IMR-90 (cell line): Measurements from ENCODE around the gene CKLF. TPM values are rescaled to one million over a fixed set of nuclear protein-coding genes. Genes with fewer than 3 reads are reported as not detected.

Source experiments
- ATAC-seq: fragments of 200-7000 bp; cut with Tn5 transposase; 2 replicates; pipeline ENCODE4 v1.9.1; 2020; ENCODE audit warnings: low read depth, mild to moderate bottlenecking, moderate library complexity
- BruUV-seq: library from RNA; stranded (reverse); fragments of 400-500 nt; replicated peaks from 2 replicates; lab custom pipeline; 2021; lab: Mats Ljungman, UMichigan
- CTCF ChIA-PET: fragments of 300-600 bp; formaldehyde crosslinking; extraction: SDS; loops from one replicate; lab custom pipeline; 2021; ENCODE audit warnings: antibody characterized with exemption; lab: Yijun Ruan, JAX
- POLR2A ChIA-PET: fragments of 300-600 bp; sonication (Branson Sonifier 250); formaldehyde crosslinking; loops from one replicate; lab custom pipeline; 2022; ENCODE audit warnings: antibody characterized with exemption; ENCODE audit not compliant: unreplicated experiment; lab: Charles Lee
- DNase-seq: peaks from one replicate; pipeline ENCODE4 v3.0.0; 2013
- H2AFZ ChIP-seq: replicated peaks from 2 replicates; pipeline ENCODE3; 2013; ENCODE audit warnings: low read length, mild to moderate bottlenecking; ENCODE audit not compliant: poor library complexity
- H2AK5ac ChIP-seq: 2 replicates; pipeline ENCODE4 v1.6.1; 2013; ENCODE audit warnings: low read depth, low read length, inconsistent platforms
- H2AK9ac ChIP-seq: replicated peaks from 2 replicates; pipeline ENCODE3; 2013; ENCODE audit warnings: mild to moderate bottlenecking, low read depth, low read length, moderate library complexity; ENCODE audit not compliant: poor library complexity
- H2BK120ac ChIP-seq: 2 replicates; pipeline ENCODE4 v1.6.1; 2013; ENCODE audit warnings: low read depth, low read length, inconsistent platforms
- H2BK15ac ChIP-seq: 3 replicates; pipeline ENCODE4 v1.6.1; 2013; ENCODE audit warnings: low read depth, low read length, inconsistent platforms
- H2BK20ac ChIP-seq: 2 replicates; pipeline ENCODE4 v1.6.1; 2013; ENCODE audit warnings: low read depth, mild to moderate bottlenecking, inconsistent platforms, low read length, moderate library complexity
- H2BK5ac ChIP-seq: 2 replicates; pipeline ENCODE4 v1.6.1; 2013; ENCODE audit warnings: mild to moderate bottlenecking, low read depth, low read length, inconsistent platforms; ENCODE audit not compliant: poor library complexity, severe bottlenecking
- H3K14ac ChIP-seq: replicated peaks from 2 replicates; pipeline ENCODE4 v1.6.1; 2013; ENCODE audit warnings: low read depth, low read length, inconsistent platforms
- H3K18ac ChIP-seq: 2 replicates; pipeline ENCODE4 v1.6.1; 2013; ENCODE audit warnings: low read depth, low read length, control low read depth
- H3K23ac ChIP-seq: 2 replicates; pipeline ENCODE4 v1.6.1; 2013; ENCODE audit warnings: low read depth, low read length, inconsistent platforms
- H3K27ac ChIP-seq: 2 replicates; pipeline ENCODE4 v1.5.1; 2013; ENCODE audit warnings: mild to moderate bottlenecking, control low read depth, low read length; ENCODE audit not compliant: insufficient read depth
- H3K27me3 ChIP-seq: 2 replicates; pipeline ENCODE4 v1.6.1; 2013; ENCODE audit warnings: low read length; ENCODE audit not compliant: control insufficient read depth, insufficient read depth
- H3K36me3 ChIP-seq: 2 replicates; pipeline ENCODE4 v1.6.1; 2013; ENCODE audit warnings: low read length, mixed read lengths; ENCODE audit not compliant: control insufficient read depth, insufficient read depth
- H3K4ac ChIP-seq: 2 replicates; pipeline ENCODE4 v1.6.1; 2013; ENCODE audit warnings: low read depth, low read length, inconsistent platforms
- H3K4me1 ChIP-seq: 2 replicates; pipeline ENCODE4 v1.6.1; 2013; ENCODE audit warnings: low read length, mixed read lengths; ENCODE audit not compliant: control insufficient read depth, insufficient read depth
- H3K4me2 ChIP-seq: 2 replicates; pipeline ENCODE4 v1.6.1; 2013; ENCODE audit warnings: low read depth, mild to moderate bottlenecking, control low read depth, low read length, moderate library complexity
- H3K4me3 ChIP-seq: 2 replicates; pipeline ENCODE4 v1.5.1; 2013; ENCODE audit warnings: low read depth, mild to moderate bottlenecking, control low read depth, low read length, moderate library complexity; ENCODE audit not compliant: insufficient read depth
- H3K56ac ChIP-seq: 2 replicates; pipeline ENCODE4 v1.6.1; 2013; ENCODE audit warnings: low read length, inconsistent platforms; ENCODE audit not compliant: insufficient read depth; ENCODE audit errors: extremely low read depth
- H3K79me1 ChIP-seq, 2 experiments: 2 replicates each; pipeline ENCODE4 v1.6.1; 2013; ENCODE audit warnings: low read length in 2 of 2, inconsistent platforms in 1 of 2, low read depth in 1 of 2
- H3K9ac ChIP-seq: 2 replicates; pipeline ENCODE4 v1.6.1; 2013; ENCODE audit warnings: low read depth, low read length, control low read depth
- H3K9me1 ChIP-seq: 2 replicates; pipeline ENCODE4 v1.6.1; 2013; ENCODE audit warnings: low read length, inconsistent platforms; ENCODE audit not compliant: insufficient read depth
- H3K9me3 ChIP-seq: 2 replicates; pipeline ENCODE4 v1.6.1; 2013; ENCODE audit warnings: low read length; ENCODE audit not compliant: control insufficient read depth, insufficient read depth
- H4K20me1 ChIP-seq: 2 replicates; pipeline ENCODE4 v1.6.1; 2013; ENCODE audit warnings: low read length, inconsistent platforms; ENCODE audit not compliant: insufficient read depth
- H4K5ac ChIP-seq: 2 replicates; pipeline ENCODE4 v1.6.1; 2013; ENCODE audit warnings: mild to moderate bottlenecking, low read depth, low read length, control low read depth
- H4K8ac ChIP-seq, 2 experiments: 2 replicates each; pipeline ENCODE4 v1.6.1; 2013; ENCODE audit warnings: low read depth in 2 of 2, low read length in 2 of 2, control low read depth in 1 of 2, inconsistent platforms in 1 of 2
- H4K91ac ChIP-seq: 2 replicates; pipeline ENCODE4 v1.6.1; 2013; ENCODE audit warnings: low read depth, low read length, inconsistent platforms; ENCODE audit not compliant: insufficient read depth
- CEBPB ChIP-seq: IDR thresholded peaks from 2 replicates; pipeline ENCODE4 v1.6.1; 2012; ENCODE audit warnings: low read depth, low read length, improper control_type of control experiment
- MAFK ChIP-seq: IDR thresholded peaks from 2 replicates; pipeline ENCODE4 v1.6.1; 2012; ENCODE audit warnings: low read depth, low read length, improper control_type of control experiment
- MAZ ChIP-seq: IDR thresholded peaks from 2 replicates; pipeline ENCODE4 v1.6.1; 2012; ENCODE audit warnings: low read depth, mild to moderate bottlenecking, low read length, improper control_type of control experiment, moderate library complexity, borderline replicate concordance
- MXI1 ChIP-seq: IDR thresholded peaks from 2 replicates; pipeline ENCODE4 v1.6.1; 2012; ENCODE audit warnings: low read depth, mild to moderate bottlenecking, low read length, moderate library complexity, borderline replicate concordance
- RAD21 ChIP-seq: IDR thresholded peaks from 2 replicates; pipeline ENCODE4 v1.6.1; 2012; ENCODE audit warnings: low read length, improper control_type of control experiment
- RCOR1 ChIP-seq: IDR thresholded peaks from 2 replicates; pipeline ENCODE4 v1.6.1; 2012; ENCODE audit warnings: mild to moderate bottlenecking, low read length, improper control_type of control experiment; ENCODE audit not compliant: insufficient replicate concordance
- RFX5 ChIP-seq: IDR thresholded peaks from 2 replicates; pipeline ENCODE4 v1.8.0; 2012; ENCODE audit warnings: low read depth, mild to moderate bottlenecking, low read length, moderate library complexity
- SMC3 ChIP-seq: fragments of 150-350 bp; IDR thresholded peaks from 2 replicates; pipeline ENCODE4 v1.6.1; 2016; ENCODE audit warnings: low read depth, mild to moderate bottlenecking, antibody characterized with exemption, low read length, moderate library complexity
- WGBS, 2 experiments: methylation state at CpG; one replicate each; pipeline versions ENCODE4 v1.1.5 to v1.1.7; 2013; ENCODE audit warnings: missing lambda C conversion rate in 2 of 2; ENCODE audit not compliant: insufficient read length in 1 of 2; ENCODE audit errors: extremely low coverage in 2 of 2; 5-methylcytosine and 5-hydroxymethylcytosine counted together
- dilution Hi-C: fragments of 300-500 bp; cut with HindIII; formaldehyde crosslinking; loops from one replicate; pipeline ENCODE4 v1.14.3; 2018; ENCODE audit warnings: low sequenced_read_pairs; ENCODE audit not compliant: unreplicated experiment
- in situ Hi-C: fragments of 300-500 bp; cut with MboI; formaldehyde crosslinking; loops from 3 replicates; pipeline ENCODE4 v1.14.3; 2019; ENCODE audit warnings: low sequenced_read_pairs, inconsistent platforms, mixed read lengths
- intact Hi-C: fragments of 100-400 bp; cut with micrococcal nuclease; formaldehyde crosslinking; loops from 2 replicates; pipeline ENCODE4 v1.10.0; 2022
- polyA plus RNA-seq, 3 experiments: library from polyadenylated mRNA; depleted of rRNA; stranded (reverse); fragments of >200 nt; gene quantifications; 2 replicates each; pipeline ENCODE4 v1.2.3, GENCODE V29; 2012; ENCODE audit warnings: low replicate concordance in 1 of 3
- total RNA-seq: library from RNA; depleted of rRNA; stranded (reverse); fragments of >200 nt; gene quantifications from 2 replicates; pipeline ENCODE4 v1.2.3, GENCODE V29; 2012
- TF ChIP-seq, protein P1 (sequence below): fragments of 150-350 bp; IDR thresholded peaks from 2 replicates; pipeline ENCODE4 v1.6.1; 2017; ENCODE audit warnings: mild to moderate bottlenecking, antibody characterized with exemption, low read length, low read depth
- TF ChIP-seq, protein P2 (sequence below): conservative IDR thresholded peaks from 2 replicates; pipeline ENCODE4 v1.5.1; 2012; ENCODE audit warnings: mild to moderate bottlenecking, low read depth, low read length, improper control_type of control experiment

Gene CKLF
- total and polyA plus RNA-seq, 2 of the 4 experiments (the other 2 are of a cell fraction): 60.8 to 92.2 TPM

DNA sequence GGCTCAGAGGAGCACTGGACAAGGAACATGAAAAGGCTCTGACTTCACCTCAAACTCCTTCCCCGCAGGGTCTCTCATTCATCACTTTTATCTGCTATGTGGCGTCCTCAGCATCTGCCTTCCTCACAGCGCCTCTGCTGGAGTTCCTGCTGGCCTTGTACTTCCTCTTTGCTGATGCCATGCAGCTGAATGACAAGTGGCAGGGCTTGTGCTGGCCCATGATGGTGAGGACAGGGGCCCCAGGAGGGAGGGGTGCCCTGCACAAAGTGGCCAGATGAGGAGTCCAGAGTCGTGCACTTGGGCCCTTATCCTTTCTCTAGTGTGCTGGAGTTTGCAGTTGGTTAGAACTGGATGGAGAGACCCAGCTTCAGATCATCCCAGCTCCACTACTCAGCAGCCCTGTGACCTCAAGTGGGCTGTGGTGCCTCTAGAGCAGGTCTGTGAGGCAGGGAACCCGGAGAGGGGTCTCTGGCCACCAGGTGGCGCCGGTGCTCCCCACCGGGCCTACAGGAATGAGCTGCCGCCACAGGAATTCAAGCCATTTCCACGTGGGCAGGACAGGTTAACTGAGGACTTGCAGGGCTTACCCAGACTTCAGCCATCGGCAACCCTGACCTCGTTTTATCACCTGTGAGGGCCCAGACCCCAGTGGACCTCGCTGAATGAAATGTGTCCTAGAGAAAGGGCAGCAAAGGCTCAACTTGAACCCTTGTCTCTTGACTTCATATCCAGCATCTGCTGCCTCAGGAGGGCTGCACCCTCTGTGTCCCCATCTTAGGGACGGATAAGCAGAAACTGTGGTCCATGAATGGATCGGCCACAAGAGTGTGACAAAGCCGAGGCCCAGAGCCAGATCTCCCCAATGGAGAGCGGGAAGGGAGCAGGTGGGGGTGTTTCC is 56.1 kb downstream of the CKLF start:
- H3K56ac ChIP-seq: no peak overlapping the region
- peak overlapping the region; percentile 61; the same call in 1 of the 2 replicates for H4K5ac ChIP-seq
- H3K79me1 ChIP-seq: peaks cover 16 to 59% of the 10 kb centered on the region in 2 experiments
- ATAC-seq: peak; percentile 49
- ChIA-PET POLR2A (interaction anchor here (0.6 kb wide), 2 partner anchors 90 to 264 kb away, joined by 3 read pairs; no protein-coding TSS in a partner anchor), CTCF (interaction anchor here (0.6 to 2.0 kb wide), 12 partner anchors 9 to 1101 kb away, joined by 3 to 10 read pairs (median 4); no protein-coding TSS in a partner anchor)
- dilution Hi-C loops (no loop called here), in situ Hi-C loops (no loop called here), intact Hi-C loops (loop anchor here (1.0 to 5.0 kb wide), 4 partner anchors 54 to 264 kb away; no protein-coding TSS in a partner anchor)
- peak overlapping the region; percentile 92 for H2AK9ac ChIP-seq
- H3K4ac ChIP-seq: peak overlapping the region; percentile 90
- H4K91ac ChIP-seq: peak overlapping the region; percentile 91
- H3K9me1 ChIP-seq: peaks cover 10% of the 10 kb centered on the region
- H2BK15ac ChIP-seq: peak overlapping the region; percentile 79; the same call in 1 of the 3 replicates
- H2BK20ac ChIP-seq: peak overlapping the region; percentile 75
- peaks cover 43% of the 10 kb centered on the region for H3K36me3 ChIP-seq
- peak overlapping the region; percentile 52 for H3K4me2 ChIP-seq
- WGBS, 2 experiments: 48% methylated on average over 5 of the region's 17 CpGs; no CpG with 5 or more reads in 1 of the 2 experiments
- H2AFZ ChIP-seq: peak overlapping the region; percentile 58
- peak overlapping the region; percentile 10 for H3K23ac ChIP-seq
- H4K8ac ChIP-seq: peak overlapping the region; percentile 36 to 52
- no TSS peak for BruUV-seq
- H2AK5ac ChIP-seq: peak overlapping the region; percentile 99
- peak overlapping the region; percentile 46 for H2BK5ac ChIP-seq
- peak overlapping the region; percentile 8; the same call in 1 of the 2 replicates for H3K9ac ChIP-seq
- H4K20me1 ChIP-seq: peaks cover 17% of the 10 kb centered on the region
- H3K18ac ChIP-seq: peak overlapping the region; percentile 67
- H3K4me1 ChIP-seq: peaks cover 21% of the 10 kb centered on the region
- no peak overlapping the region for H3K4me3 ChIP-seq
- H3K27ac ChIP-seq: peak overlapping the region; percentile 19
- H3K27me3 ChIP-seq: no peaks in the 10 kb centered on the region
- peak overlapping the region; percentile 35; the same call in 1 of the 2 replicates for H2BK120ac ChIP-seq
- H3K14ac ChIP-seq: peak overlapping the region; percentile 83
- TF ChIP-seq CEBPB: no peak
- TF ChIP-seq, protein P1, sequence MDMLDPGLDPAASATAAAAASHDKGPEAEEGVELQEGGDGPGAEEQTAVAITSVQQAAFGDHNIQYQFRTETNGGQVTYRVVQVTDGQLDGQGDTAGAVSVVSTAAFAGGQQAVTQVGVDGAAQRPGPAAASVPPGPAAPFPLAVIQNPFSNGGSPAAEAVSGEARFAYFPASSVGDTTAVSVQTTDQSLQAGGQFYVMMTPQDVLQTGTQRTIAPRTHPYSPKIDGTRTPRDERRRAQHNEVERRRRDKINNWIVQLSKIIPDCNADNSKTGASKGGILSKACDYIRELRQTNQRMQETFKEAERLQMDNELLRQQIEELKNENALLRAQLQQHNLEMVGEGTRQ: peak; percentile 59
- TF ChIP-seq SMC3: peak; percentile 87
- TF ChIP-seq RFX5: no peak
- TF ChIP-seq MXI1: peak; percentile 85; the same call in 1 of the 2 replicates
- peak; percentile 26 for TF ChIP-seq RCOR1
- no peak for TF ChIP-seq MAFK
- TF ChIP-seq MAZ: no peak
- TF ChIP-seq RAD21: peak; percentile 80
- TF ChIP-seq, protein P2, sequence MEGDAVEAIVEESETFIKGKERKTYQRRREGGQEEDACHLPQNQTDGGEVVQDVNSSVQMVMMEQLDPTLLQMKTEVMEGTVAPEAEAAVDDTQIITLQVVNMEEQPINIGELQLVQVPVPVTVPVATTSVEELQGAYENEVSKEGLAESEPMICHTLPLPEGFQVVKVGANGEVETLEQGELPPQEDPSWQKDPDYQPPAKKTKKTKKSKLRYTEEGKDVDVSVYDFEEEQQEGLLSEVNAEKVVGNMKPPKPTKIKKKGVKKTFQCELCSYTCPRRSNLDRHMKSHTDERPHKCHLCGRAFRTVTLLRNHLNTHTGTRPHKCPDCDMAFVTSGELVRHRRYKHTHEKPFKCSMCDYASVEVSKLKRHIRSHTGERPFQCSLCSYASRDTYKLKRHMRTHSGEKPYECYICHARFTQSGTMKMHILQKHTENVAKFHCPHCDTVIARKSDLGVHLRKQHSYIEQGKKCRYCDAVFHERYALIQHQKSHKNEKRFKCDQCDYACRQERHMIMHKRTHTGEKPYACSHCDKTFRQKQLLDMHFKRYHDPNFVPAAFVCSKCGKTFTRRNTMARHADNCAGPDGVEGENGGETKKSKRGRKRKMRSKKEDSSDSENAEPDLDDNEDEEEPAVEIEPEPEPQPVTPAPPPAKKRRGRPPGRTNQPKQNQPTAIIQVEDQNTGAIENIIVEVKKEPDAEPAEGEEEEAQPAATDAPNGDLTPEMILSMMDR: peak; percentile 93
- peak; percentile 86 for DNase-seq
- no peaks in the 10 kb centered on the region for H3K9me3 ChIP-seq
